HCT116 (cell line): ENCODE data around the gene GABARAPL1. TPM values are rescaled to one million over a fixed set of nuclear protein-coding genes. Genes with fewer than 3 reads are reported as not detected.

ENCODE experiments used
- ATAC-seq: fragments of 200-7000 bp; cut with Tn5 transposase; 2 replicates; pipeline ENCODE4 v1.9.1; 2020; ENCODE audit warnings: mild to moderate bottlenecking, moderate library complexity
- BruUV-seq: library from RNA; stranded (reverse); fragments of 400-500 nt; replicated peaks from 2 replicates; lab custom pipeline; 2021; lab: Mats Ljungman, UMichigan
- CTCF ChIA-PET: fragments of 300-600 bp; sonication (Branson Sonifier 250); formaldehyde crosslinking; loops from one replicate; lab custom pipeline; 2021; ENCODE audit warnings: antibody characterized with exemption; lab: Charles Lee
- POLR2A ChIA-PET: fragments of 300-600, 350-600 bp; sonication (Branson Sonifier 250); formaldehyde crosslinking; loops from one replicate; lab custom pipeline; 2021; ENCODE audit warnings: antibody characterized with exemption; lab: Charles Lee
- RAD21 ChIA-PET, 2 experiments: fragments of 300-600 bp; sonication (Branson Sonifier 250); formaldehyde crosslinking; loops; one replicate each; lab custom pipeline; 2023; ENCODE audit warnings: low total read pairs in 2 of 2; ENCODE audit not compliant: uncharacterized antibody in 2 of 2, unreplicated experiment in 2 of 2, low non-redundant PET in 1 of 2; lab: Charles Lee
- DNase-seq: peaks from one replicate; pipeline ENCODE4 v3.0.0-alpha.2; 2010; ENCODE audit warnings: low read depth, low spot score
- H2AFZ ChIP-seq: fragments of 200-600 bp; shearing (Covaris generic), sonication (generic); 2 replicates; pipeline ENCODE4 v1.6.1; 2017; ENCODE audit warnings: low read depth, mixed run types, mixed read lengths, antibody characterized with exemption, low read length; ENCODE audit not compliant: poor library complexity, severe bottlenecking
- H3K27ac ChIP-seq: 2 replicates; pipeline ENCODE4 v1.5.1; 2012; ENCODE audit warnings: low read depth, low read length
- H3K27me3 ChIP-seq: fragments of 200-600 bp; sonication (generic); 2 replicates; pipeline ENCODE4 v1.6.1; 2016; ENCODE audit warnings: mixed run types, low read length, mixed read lengths; ENCODE audit not compliant: insufficient read depth
- H3K36me3 ChIP-seq, 2 experiments: fragments of 200-500 bp in 1 of 2; fragments of 200-600 bp in 1 of 2; sonication (Bioruptor generic) in 1 of 2; sonication (generic) in 1 of 2; 2 replicates each; pipeline versions ENCODE4 v1.5.1 to v1.6.1; 2014 to 2016; ENCODE audit warnings: low read length in 2 of 2, inconsistent platforms in 1 of 2, mixed read lengths in 1 of 2, mixed run types in 1 of 2; ENCODE audit not compliant: insufficient read depth in 2 of 2, control insufficient read depth in 1 of 2
- H3K4me1 ChIP-seq, 2 experiments: fragments of 200-600 bp in 1 of 2; sonication (generic) in 1 of 2; 2 replicates each; pipeline versions ENCODE4 v1.5.1 to v1.6.1; 2012 to 2017; ENCODE audit warnings: low read length in 2 of 2, inconsistent platforms in 1 of 2, mild to moderate bottlenecking in 1 of 2, mixed read lengths in 1 of 2, mixed run types in 1 of 2, moderate library complexity in 1 of 2; ENCODE audit not compliant: insufficient read depth in 2 of 2, control insufficient read depth in 1 of 2
- H3K4me2 ChIP-seq: fragments of 200-600 bp; sonication (generic); 2 replicates; pipeline ENCODE4 v1.6.1; 2017; ENCODE audit warnings: mixed run types, low read length, mixed read lengths
- H3K4me3 ChIP-seq, 2 experiments: fragments of 200-600 bp in 1 of 2; sonication (generic) in 1 of 2; replicated peaks in 1 of 2; 2 replicates each; pipeline ENCODE4 v1.5.1; 2011 to 2016; ENCODE audit warnings: low read length in 2 of 2, control low read depth in 1 of 2, low read depth in 1 of 2, mild to moderate bottlenecking in 1 of 2, mixed read lengths in 1 of 2, mixed run types in 1 of 2
- H3K79me2 ChIP-seq: fragments of 200-600 bp; sonication (generic); 2 replicates; pipeline ENCODE4 v1.6.1; 2017; ENCODE audit warnings: mild to moderate bottlenecking, mixed run types, low read length, moderate library complexity, mixed read lengths; ENCODE audit not compliant: insufficient read depth
- H3K9ac ChIP-seq: fragments of 200-600 bp; sonication (generic); 2 replicates; pipeline ENCODE4 v1.6.1; 2016; ENCODE audit warnings: low read length, mixed read lengths
- H3K9me2 ChIP-seq: fragments of 200-600 bp; sonication (generic), shearing (Covaris generic); 2 replicates; pipeline ENCODE4 v1.6.1; 2017; ENCODE audit warnings: mixed run types, mild to moderate bottlenecking, moderate library complexity; ENCODE audit not compliant: insufficient read depth
- H3K9me3 ChIP-seq, 2 experiments: fragments of 200-500 bp in 1 of 2; fragments of 200-600 bp in 1 of 2; sonication (Bioruptor generic) in 1 of 2; sonication (generic) in 1 of 2; 2 replicates each; pipeline ENCODE4 v1.6.1; 2014 to 2017; ENCODE audit warnings: low read length in 2 of 2, mixed read lengths in 2 of 2, inconsistent platforms in 1 of 2, low read depth in 1 of 2, mild to moderate bottlenecking in 1 of 2, mixed run types in 1 of 2, moderate library complexity in 1 of 2; ENCODE audit not compliant: control insufficient read depth in 1 of 2, insufficient read depth in 1 of 2
- H4K20me1 ChIP-seq: fragments of 200-600 bp; sonication (generic), shearing (Covaris generic); 2 replicates; pipeline ENCODE4 v1.6.1; 2017; ENCODE audit warnings: mixed run types, mild to moderate bottlenecking, moderate library complexity; ENCODE audit not compliant: insufficient read depth
- CBX3 ChIP-seq: IDR thresholded peaks from 2 replicates; pipeline ENCODE4 v1.6.1; 2012; ENCODE audit warnings: low read depth
- EZH2phosphoT487 ChIP-seq: fragments of 200-600 bp; IDR thresholded peaks from 2 replicates; pipeline ENCODE4 v1.6.1; 2018; ENCODE audit warnings: antibody characterized with exemption, borderline replicate concordance
- FOSL1 ChIP-seq: IDR thresholded peaks from 2 replicates; pipeline ENCODE4 v1.6.1; 2012; ENCODE audit warnings: low read depth
- MAX ChIP-seq: IDR thresholded peaks from 2 replicates; pipeline ENCODE4 v1.6.1; 2012
- POLR2AphosphoS5 ChIP-seq: IDR thresholded peaks from 2 replicates; pipeline ENCODE4 v1.6.1; 2011; ENCODE audit warnings: mild to moderate bottlenecking, low read depth, low read length, moderate library complexity
- SRF ChIP-seq: IDR thresholded peaks from 2 replicates; pipeline ENCODE4 v1.6.1; 2012; ENCODE audit warnings: low read depth
- ZNF274 ChIP-seq: fragments of 200-500 bp; sonication (Bioruptor generic); IDR thresholded peaks from 2 replicates; pipeline ENCODE4 v1.6.1; 2014; ENCODE audit warnings: mild to moderate bottlenecking, low read depth, low read length, inconsistent platforms
- intact Hi-C: fragments of 100-400 bp; cut with micrococcal nuclease; formaldehyde crosslinking; loops from 2 replicates; pipeline ENCODE4 v1.10.0; 2022
- total RNA-seq: library from RNA; stranded (reverse); gene quantifications from one replicate; pipeline ENCODE4 v1.2.1, GENCODE V29; 2021; ENCODE audit not compliant: unreplicated experiment
- TF ChIP-seq, protein P1 (sequence below): IDR thresholded peaks from 2 replicates; pipeline ENCODE4 v1.6.1; 2012
- TF ChIP-seq, protein P2 (sequence below), 3 experiments: fragments of 200-600 bp in 1 of 3; sonication (generic) in 1 of 3; IDR thresholded peaks in 2 of 3; conservative IDR thresholded peaks in 1 of 3; 2 replicates each; pipeline ENCODE4 v1.5.1; 2012 to 2017; ENCODE audit warnings: low read depth in 2 of 3, low read length in 2 of 3, antibody characterized with exemption in 1 of 3, borderline replicate concordance in 1 of 3, control low read depth in 1 of 3, mild to moderate bottlenecking in 1 of 3, mixed read lengths in 1 of 3, mixed run types in 1 of 3, moderate library complexity in 1 of 3; ENCODE audit not compliant: insufficient read depth in 1 of 3

The GABARAPL1 gene
- total RNA-seq, 1 experiment from 2014 or later = 35.5 TPM

DNA sequence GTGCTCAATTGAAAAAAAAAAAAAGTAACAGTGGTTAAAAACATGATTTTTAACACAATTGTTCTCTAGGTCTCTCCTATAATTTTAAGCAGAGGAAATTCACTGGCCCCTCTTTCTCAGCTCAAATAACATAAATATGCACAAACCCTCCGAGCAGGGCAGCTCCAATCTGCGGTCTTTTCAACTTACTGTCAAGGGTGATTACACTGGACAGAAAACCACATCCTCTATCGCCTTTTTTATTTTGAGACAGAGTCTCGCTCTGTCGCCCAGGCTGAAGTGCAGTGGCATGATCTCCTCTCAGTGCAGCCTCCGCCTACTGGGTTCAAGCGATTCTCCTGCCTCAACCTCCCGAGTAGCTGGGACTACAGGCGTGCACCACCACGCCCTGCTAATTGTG, 16.5 kb upstream of the GABARAPL1 start:
- Histone ChIP-seq H2AFZ (no peak overlapping the region), H3K9ac (no peak overlapping the region), H3K36me3 (no peaks in the 10 kb centered on the region), H3K27ac (no peak overlapping the region), H3K9me2 (no peaks in the 10 kb centered on the region), H3K79me2 (no peaks in the 10 kb centered on the region), H3K4me2 (no peak overlapping the region), H3K27me3 (no peaks in the 10 kb centered on the region), H3K4me1 (peaks cover 4 to 12% of the 10 kb centered on the region in 2 experiments; a peak in 3 of 4 replicates), H4K20me1 (no peaks in the 10 kb centered on the region), H3K4me3 (no peak overlapping the region), H3K9me3 (no peaks in the 10 kb centered on the region)
- POLR2A ChIA-PET = no interaction called here
- CTCF ChIA-PET = no interaction called here
- ATAC-seq (no peak), DNase-seq (no peak)
- TF ChIP-seq CBX3 (no peak), EZH2phosphoT487 (no peak), FOSL1 (no peak), POLR2AphosphoS5 (no peak), ZNF274 (no peak), SRF (no peak), MAX (no peak)
- TF ChIP-seq, protein P1, sequence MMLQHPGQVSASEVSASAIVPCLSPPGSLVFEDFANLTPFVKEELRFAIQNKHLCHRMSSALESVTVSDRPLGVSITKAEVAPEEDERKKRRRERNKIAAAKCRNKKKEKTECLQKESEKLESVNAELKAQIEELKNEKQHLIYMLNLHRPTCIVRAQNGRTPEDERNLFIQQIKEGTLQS = no peak
- TF ChIP-seq, protein P2, sequence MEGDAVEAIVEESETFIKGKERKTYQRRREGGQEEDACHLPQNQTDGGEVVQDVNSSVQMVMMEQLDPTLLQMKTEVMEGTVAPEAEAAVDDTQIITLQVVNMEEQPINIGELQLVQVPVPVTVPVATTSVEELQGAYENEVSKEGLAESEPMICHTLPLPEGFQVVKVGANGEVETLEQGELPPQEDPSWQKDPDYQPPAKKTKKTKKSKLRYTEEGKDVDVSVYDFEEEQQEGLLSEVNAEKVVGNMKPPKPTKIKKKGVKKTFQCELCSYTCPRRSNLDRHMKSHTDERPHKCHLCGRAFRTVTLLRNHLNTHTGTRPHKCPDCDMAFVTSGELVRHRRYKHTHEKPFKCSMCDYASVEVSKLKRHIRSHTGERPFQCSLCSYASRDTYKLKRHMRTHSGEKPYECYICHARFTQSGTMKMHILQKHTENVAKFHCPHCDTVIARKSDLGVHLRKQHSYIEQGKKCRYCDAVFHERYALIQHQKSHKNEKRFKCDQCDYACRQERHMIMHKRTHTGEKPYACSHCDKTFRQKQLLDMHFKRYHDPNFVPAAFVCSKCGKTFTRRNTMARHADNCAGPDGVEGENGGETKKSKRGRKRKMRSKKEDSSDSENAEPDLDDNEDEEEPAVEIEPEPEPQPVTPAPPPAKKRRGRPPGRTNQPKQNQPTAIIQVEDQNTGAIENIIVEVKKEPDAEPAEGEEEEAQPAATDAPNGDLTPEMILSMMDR (IDR thresholded peaks at IDR 0.05 in 2 of 3, conservative IDR thresholded peaks at IDR 0.05 in 1 of 3; ENCODE audit: borderline replicate concordance in 1 of 3, insufficient read depth in 1 of 3, low read depth in 2 of 3, low read length in 2 of 3) = no peak
- BruUV-seq = no TSS peak
- RAD21 ChIA-PET = no interaction called here
- intact Hi-C loops = no loop called here
